ENCODE results near the gene PIH1D1. TPM values are rescaled to one million over a fixed set of nuclear protein-coding genes. Genes with fewer than 3 reads are reported as not detected.

Gene PIH1D1
- 100 to 1,000 TPM in 2 of 4 donors, 10 to 100 TPM in 2; 82.0 to 124 (median 104) TPM for total RNA-seq

GRCh38 chr19:49451430-49452181, at the start of gene PIH1D1:
Gene PIH1D1, minus strand, starts transcription at chr19:49451814. Its CDS starts 240 bp downstream, at chr19:49451574.
- TF ChIP-seq POLR2A (IDR thresholded peaks at IDR 0.05) (peak in 1 of 2 donors; percentile 15), CTCF (IDR thresholded peaks at IDR 0.05) (peak in 1 of 2 donors; percentile 10), POLR2AphosphoS5 (IDR thresholded peaks at IDR 0.05) (peak in 1 of 3 donors; percentile 88), EP300 (IDR thresholded peaks at IDR 0.05) (no peak)
- under 1% methylated on average over 30 of the region's 42 CpGs for WGBS
- H3K4me1 ChIP-seq: peaks cover 43% of the 10 kb centered on the region

GRCh38 chr19:49499030-49499670, 47.5 kb upstream of the PIH1D1 start:
- H3K9me3 ChIP-seq: no peaks in the 10 kb centered on the region
- peaks cover 62% of the 10 kb centered on the region for H3K4me1 ChIP-seq
- DNase-seq (ENCODE audit: low spot score in 2 of 2): no peak
- no peaks in the 10 kb centered on the region for H3K27me3 ChIP-seq
- H3K4me3 ChIP-seq: peak overlapping the region; percentile 32
- H3K36me3 ChIP-seq: peaks cover 28% of the 10 kb centered on the region
- 79% methylated on average over 12 of the region's 19 CpGs for WGBS
- no peak overlapping the region for H3K27ac ChIP-seq
- no peak for TF ChIP-seq CTCF (IDR thresholded peaks at IDR 0.05)
- TF ChIP-seq POLR2AphosphoS5 (IDR thresholded peaks at IDR 0.05): no peak
- TF ChIP-seq EP300 (IDR thresholded peaks at IDR 0.05): no peak
- TF ChIP-seq POLR2A (IDR thresholded peaks at IDR 0.05): no peak

More at GRCh38 chr19:49451430-49452181, at the start of gene PIH1D1:
- H3K27ac ChIP-seq: peak within 1 kb of the TSS; percentile 96
- H3K36me3 ChIP-seq: peaks cover 15% of the 10 kb centered on the region
- H3K9me3 ChIP-seq: no peaks in the 10 kb centered on the region
- DNase-seq (ENCODE audit: low spot score in 2 of 2): peak; percentile 98 to 99
- H3K4me3 ChIP-seq: peak within 1 kb of the TSS; percentile 73
- H3K27me3 ChIP-seq: no peaks in the 10 kb centered on the region

- TF ChIP-seq POLR2AphosphoS5 (IDR thresholded peaks at IDR 0.05) (no peak), EP300 (IDR thresholded peaks at IDR 0.05) (no peak), POLR2A (IDR thresholded peaks at IDR 0.05) (no peak), CTCF (IDR thresholded peaks at IDR 0.05) (no peak)
- H3K27ac ChIP-seq: no peak overlapping the region
- DNase-seq (ENCODE audit: low spot score in 2 of 2): no peak
- H3K27me3 ChIP-seq: no peaks in the 10 kb centered on the region
- peaks cover 58% of the 10 kb centered on the region for H3K4me1 ChIP-seq
- peak overlapping the region; percentile 32 for H3K4me3 ChIP-seq
- peaks cover 28% of the 10 kb centered on the region for H3K36me3 ChIP-seq
- WGBS: 78% methylated on average over 7 of the region's 7 CpGs
- no peaks in the 10 kb centered on the region for H3K9me3 ChIP-seq
Measured at GRCh38 chr19:49498475-49498874, 46.9 kb upstream of the PIH1D1 start.

- Histone ChIP-seq H3K27ac (no peak overlapping the region), H3K4me3 (peak overlapping the region; percentile 75), H3K36me3 (peaks cover 30% of the 10 kb centered on the region), H3K4me1 (peaks cover 53% of the 10 kb centered on the region), H3K9me3 (no peaks in the 10 kb centered on the region), H3K27me3 (no peaks in the 10 kb centered on the region)
- no peak for DNase-seq (ENCODE audit: low spot score in 2 of 2)
- TF ChIP-seq EP300 (IDR thresholded peaks at IDR 0.05): no peak
- no peak for TF ChIP-seq POLR2AphosphoS5 (IDR thresholded peaks at IDR 0.05)
- WGBS: 73% methylated on average over 12 of the region's 12 CpGs
Measured at GRCh38 chr19:49497789-49498103, 46.1 kb upstream of the PIH1D1 start.

- WGBS: 18% methylated on average over 14 of the region's 22 CpGs
- Histone ChIP-seq H3K9me3 (no peaks in the 10 kb centered on the region), H3K27ac (peak overlapping the region; percentile 95), H3K4me3 (peak overlapping the region; percentile 75), H3K4me1 (peaks cover 53% of the 10 kb centered on the region), H3K36me3 (peaks cover 36% of the 10 kb centered on the region), H3K27me3 (no peaks in the 10 kb centered on the region)
- peak; percentile 84 to 88 for DNase-seq (ENCODE audit: low spot score in 2 of 2)
- TF ChIP-seq POLR2A (IDR thresholded peaks at IDR 0.05) (no peak), EP300 (IDR thresholded peaks at IDR 0.05) (no peak), CTCF (IDR thresholded peaks at IDR 0.05) (no peak), POLR2AphosphoS5 (IDR thresholded peaks at IDR 0.05) (no peak)
Measured at GRCh38 chr19:49497047-49497788, 45.6 kb upstream of the PIH1D1 start.

All from suprapubic skin (tissue), 4 donors.